OCI-LY1 (cell line): ENCODE results near the gene MBOAT2.

Experiments
- CTCF ChIP-seq: fragments of 200-600 bp; sonication (generic), shearing (Covaris generic); IDR thresholded peaks from 2 replicates; pipeline ENCODE4 v1.5.1; 2017; ENCODE audit warnings: mild to moderate bottlenecking, antibody characterized with exemption, low read length, moderate library complexity, mixed read lengths
- EZH2 ChIP-seq: fragments of 200-600 bp; sonication (generic), shearing (Covaris generic); IDR thresholded peaks from 2 replicates; pipeline ENCODE4 v1.8.0; 2017; ENCODE audit warnings: borderline replicate concordance, mixed run types, mild to moderate bottlenecking, antibody characterized with exemption, low read length, moderate library complexity, mixed read lengths

GRCh38 chr2:9031246-9031645 is 27.8 kb upstream of the MBOAT2 start:
- TF ChIP-seq EZH2 (no peak), CTCF (no peak)
